GM12892 (cell line): ENCODE measurements around the gene SNX13.

Experiments
- POLR2A ChIP-seq: IDR thresholded peaks from 2 replicates; pipeline ENCODE4 v1.6.1; 2011; ENCODE audit warnings: low read depth, low read length, control low read depth
- POLR2AphosphoS5 ChIP-seq: IDR thresholded peaks from 2 replicates; pipeline ENCODE4 v1.6.1; 2011; ENCODE audit warnings: low read depth, low read length, control low read depth
- TAF1 ChIP-seq: IDR thresholded peaks from 2 replicates; pipeline ENCODE4 v1.6.1; 2011; ENCODE audit warnings: low read depth, mild to moderate bottlenecking, control low read depth, low read length, borderline replicate concordance

GRCh38 chr7:17771901-17772408, 168.3 kb downstream of the SNX13 start:
- no peak for TF ChIP-seq POLR2AphosphoS5
- no peak for TF ChIP-seq POLR2A
- TF ChIP-seq TAF1 = no peak
